ENCODE data around the gene CELA3A.

DNA sequence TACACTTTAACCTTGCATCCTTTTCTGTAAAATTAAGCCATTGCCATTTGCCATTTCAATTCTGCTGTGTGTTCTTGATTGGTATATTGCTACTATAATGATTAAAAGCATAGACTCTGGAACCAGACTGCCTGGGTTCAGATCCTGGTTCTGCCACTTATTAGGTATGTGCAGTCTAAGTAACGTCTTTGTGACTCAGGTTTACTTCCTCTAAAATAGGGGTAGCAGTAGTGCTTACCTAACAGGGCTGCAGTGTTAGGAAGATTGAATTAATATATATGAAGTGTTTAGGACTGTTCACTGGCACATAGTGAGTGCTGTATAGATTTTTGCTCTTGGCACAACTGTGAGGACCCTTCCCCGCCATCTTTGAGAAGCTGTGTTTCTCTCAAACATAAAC is 55.5 kb downstream of the CELA3A start:
- TF ChIP-seq, protein P1, sequence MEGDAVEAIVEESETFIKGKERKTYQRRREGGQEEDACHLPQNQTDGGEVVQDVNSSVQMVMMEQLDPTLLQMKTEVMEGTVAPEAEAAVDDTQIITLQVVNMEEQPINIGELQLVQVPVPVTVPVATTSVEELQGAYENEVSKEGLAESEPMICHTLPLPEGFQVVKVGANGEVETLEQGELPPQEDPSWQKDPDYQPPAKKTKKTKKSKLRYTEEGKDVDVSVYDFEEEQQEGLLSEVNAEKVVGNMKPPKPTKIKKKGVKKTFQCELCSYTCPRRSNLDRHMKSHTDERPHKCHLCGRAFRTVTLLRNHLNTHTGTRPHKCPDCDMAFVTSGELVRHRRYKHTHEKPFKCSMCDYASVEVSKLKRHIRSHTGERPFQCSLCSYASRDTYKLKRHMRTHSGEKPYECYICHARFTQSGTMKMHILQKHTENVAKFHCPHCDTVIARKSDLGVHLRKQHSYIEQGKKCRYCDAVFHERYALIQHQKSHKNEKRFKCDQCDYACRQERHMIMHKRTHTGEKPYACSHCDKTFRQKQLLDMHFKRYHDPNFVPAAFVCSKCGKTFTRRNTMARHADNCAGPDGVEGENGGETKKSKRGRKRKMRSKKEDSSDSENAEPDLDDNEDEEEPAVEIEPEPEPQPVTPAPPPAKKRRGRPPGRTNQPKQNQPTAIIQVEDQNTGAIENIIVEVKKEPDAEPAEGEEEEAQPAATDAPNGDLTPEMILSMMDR (IDR thresholded peaks at IDR 0.05), result no peak
- no peak for TF ChIP-seq POLR2A (IDR thresholded peaks at IDR 0.05)
